ENCODE measurements around the gene LIMS2. TPM values are rescaled to one million over a fixed set of nuclear protein-coding genes. Genes with fewer than 3 reads are reported as not detected.

LIMS2 gene
- polyA plus RNA-seq, 1 donor: 25.0 TPM

GRCh38 chr2:127606625-127607398 is 68.5 kb downstream of the LIMS2 start:
- no peak overlapping the region for H3K4me3 ChIP-seq (ENCODE audit: low read length)
- no peaks in the 10 kb centered on the region for H3K27me3 ChIP-seq (ENCODE audit: control insufficient read depth, insufficient read depth, low read length)
- H3K4me1 ChIP-seq (ENCODE audit: control insufficient read depth, insufficient read depth, low read length): no peaks in the 10 kb centered on the region
- WGBS (ENCODE audit: insufficient coverage, low lambda C conversion rate): no CpG with 5 or more reads among the region's 17 CpGs
- peaks cover 9% of the 10 kb centered on the region for H3K9me3 ChIP-seq (ENCODE audit: control insufficient read depth, low read depth, low read length)
- peaks cover 92% of the 10 kb centered on the region for H3K36me3 ChIP-seq (ENCODE audit: control insufficient read depth, insufficient read depth, low read length)
- DNase-seq: no peak
- H3K27ac ChIP-seq (ENCODE audit: low read length): no peak overlapping the region

- H3K9me3 ChIP-seq (ENCODE audit: control insufficient read depth, low read depth, low read length): peaks cover 3% of the 10 kb centered on the region
- H3K27ac ChIP-seq (ENCODE audit: low read length): no peak overlapping the region
- no peaks in the 10 kb centered on the region for H3K4me1 ChIP-seq (ENCODE audit: control insufficient read depth, insufficient read depth, low read length)
- DNase-seq: no peak
- no peaks in the 10 kb centered on the region for H3K27me3 ChIP-seq (ENCODE audit: control insufficient read depth, insufficient read depth, low read length)
- 100% methylated on average over 2 of the region's 7 CpGs for WGBS (ENCODE audit: insufficient coverage, low lambda C conversion rate)
- H3K36me3 ChIP-seq (ENCODE audit: control insufficient read depth, insufficient read depth, low read length): peaks cover 81% of the 10 kb centered on the region
- H3K4me3 ChIP-seq (ENCODE audit: low read length): no peak overlapping the region
Observed at GRCh38 chr2:127605691-127606263, 69.6 kb downstream of the LIMS2 start.

- DNase-seq: no peak
- no CpG with 5 or more reads among the region's 8 CpGs for WGBS (ENCODE audit: insufficient coverage, low lambda C conversion rate)
- no peak overlapping the region for H3K27ac ChIP-seq (ENCODE audit: low read length)
- peaks cover 3% of the 10 kb centered on the region for H3K9me3 ChIP-seq (ENCODE audit: control insufficient read depth, low read depth, low read length)
- no peaks in the 10 kb centered on the region for H3K27me3 ChIP-seq (ENCODE audit: control insufficient read depth, insufficient read depth, low read length)
- no peaks in the 10 kb centered on the region for H3K4me1 ChIP-seq (ENCODE audit: control insufficient read depth, insufficient read depth, low read length)
- H3K36me3 ChIP-seq (ENCODE audit: control insufficient read depth, insufficient read depth, low read length): peaks cover 77% of the 10 kb centered on the region
- no peak overlapping the region for H3K4me3 ChIP-seq (ENCODE audit: low read length)
Observed at GRCh38 chr2:127604986-127605385, 70.3 kb downstream of the LIMS2 start.

- Histone ChIP-seq H3K36me3 (ENCODE audit: control insufficient read depth, insufficient read depth, low read length) (peaks cover 46% of the 10 kb centered on the region), H3K9me3 (ENCODE audit: control insufficient read depth, low read depth, low read length) (no peaks in the 10 kb centered on the region), H3K4me3 (ENCODE audit: low read length) (no peak overlapping the region), H3K27me3 (ENCODE audit: control insufficient read depth, insufficient read depth, low read length) (no peaks in the 10 kb centered on the region), H3K27ac (ENCODE audit: low read length) (no peak overlapping the region), H3K4me1 (ENCODE audit: control insufficient read depth, insufficient read depth, low read length) (no peaks in the 10 kb centered on the region)
- WGBS (ENCODE audit: insufficient coverage, low lambda C conversion rate): 100% methylated on average over 2 of the region's 3 CpGs
- no peak for DNase-seq
Observed at GRCh38 chr2:127599211-127599610, 76.1 kb downstream of the LIMS2 start.

- H3K27ac ChIP-seq (ENCODE audit: low read length): no peak overlapping the region
- H3K4me3 ChIP-seq (ENCODE audit: low read length): no peak overlapping the region
- 100% methylated on average over 1 of the region's 3 CpGs for WGBS (ENCODE audit: insufficient coverage, low lambda C conversion rate)
- H3K27me3 ChIP-seq (ENCODE audit: control insufficient read depth, insufficient read depth, low read length): no peaks in the 10 kb centered on the region
- peaks cover 49% of the 10 kb centered on the region for H3K36me3 ChIP-seq (ENCODE audit: control insufficient read depth, insufficient read depth, low read length)
- H3K4me1 ChIP-seq (ENCODE audit: control insufficient read depth, insufficient read depth, low read length): no peaks in the 10 kb centered on the region
- no peak for DNase-seq
- H3K9me3 ChIP-seq (ENCODE audit: control insufficient read depth, low read depth, low read length): no peaks in the 10 kb centered on the region
Observed at GRCh38 chr2:127598711-127599110, 76.6 kb downstream of the LIMS2 start.

GRCh38 chr2:127597984-127598380 is 77.3 kb downstream of the LIMS2 start:
- no CpG with 5 or more reads among the region's 4 CpGs for WGBS (ENCODE audit: insufficient coverage, low lambda C conversion rate)
- no peak for DNase-seq
- H3K36me3 ChIP-seq (ENCODE audit: control insufficient read depth, insufficient read depth, low read length): peaks cover 49% of the 10 kb centered on the region
- H3K4me3 ChIP-seq (ENCODE audit: low read length): no peak overlapping the region
- no peaks in the 10 kb centered on the region for H3K4me1 ChIP-seq (ENCODE audit: control insufficient read depth, insufficient read depth, low read length)
- H3K27ac ChIP-seq (ENCODE audit: low read length): no peak overlapping the region
- no peaks in the 10 kb centered on the region for H3K27me3 ChIP-seq (ENCODE audit: control insufficient read depth, insufficient read depth, low read length)
- H3K9me3 ChIP-seq (ENCODE audit: control insufficient read depth, low read depth, low read length): no peaks in the 10 kb centered on the region

- Histone ChIP-seq H3K4me1 (ENCODE audit: control insufficient read depth, insufficient read depth, low read length) (no peaks in the 10 kb centered on the region), H3K4me3 (ENCODE audit: low read length) (no peak overlapping the region), H3K36me3 (ENCODE audit: control insufficient read depth, insufficient read depth, low read length) (peaks cover 46% of the 10 kb centered on the region), H3K27ac (ENCODE audit: low read length) (no peak overlapping the region), H3K27me3 (ENCODE audit: control insufficient read depth, insufficient read depth, low read length) (no peaks in the 10 kb centered on the region), H3K9me3 (ENCODE audit: control insufficient read depth, low read depth, low read length) (no peaks in the 10 kb centered on the region)
- WGBS (ENCODE audit: insufficient coverage, low lambda C conversion rate): no CpG with 5 or more reads among the region's 17 CpGs
- DNase-seq: no peak
Observed at GRCh38 chr2:127597046-127597983, 78.0 kb downstream of the LIMS2 start.

GRCh38 chr2:127596311-127597045 is 78.9 kb downstream of the LIMS2 start:
- no peak for DNase-seq
- WGBS (ENCODE audit: insufficient coverage, low lambda C conversion rate): no CpG with 5 or more reads among the region's 14 CpGs
- Histone ChIP-seq H3K27ac (ENCODE audit: low read length) (no peak overlapping the region), H3K27me3 (ENCODE audit: control insufficient read depth, insufficient read depth, low read length) (no peaks in the 10 kb centered on the region), H3K4me1 (ENCODE audit: control insufficient read depth, insufficient read depth, low read length) (no peaks in the 10 kb centered on the region), H3K4me3 (ENCODE audit: low read length) (no peak overlapping the region), H3K9me3 (ENCODE audit: control insufficient read depth, low read depth, low read length) (no peaks in the 10 kb centered on the region), H3K36me3 (ENCODE audit: control insufficient read depth, insufficient read depth, low read length) (peaks cover 49% of the 10 kb centered on the region)

- Histone ChIP-seq H3K27ac (ENCODE audit: low read length) (no peak overlapping the region), H3K4me1 (ENCODE audit: control insufficient read depth, insufficient read depth, low read length) (no peaks in the 10 kb centered on the region), H3K4me3 (ENCODE audit: low read length) (no peak overlapping the region), H3K36me3 (ENCODE audit: control insufficient read depth, insufficient read depth, low read length) (peaks cover 61% of the 10 kb centered on the region), H3K27me3 (ENCODE audit: control insufficient read depth, insufficient read depth, low read length) (no peaks in the 10 kb centered on the region), H3K9me3 (ENCODE audit: control insufficient read depth, low read depth, low read length) (no peaks in the 10 kb centered on the region)
- no peak for DNase-seq
- 100% methylated on average over 2 of the region's 10 CpGs for WGBS (ENCODE audit: insufficient coverage, low lambda C conversion rate)
Observed at GRCh38 chr2:127594116-127594591, 81.2 kb downstream of the LIMS2 start.
